GM12878 (cell line): ENCODE data around the gene TNFAIP3.

ENCODE experiments used
- CBX3 ChIP-seq: fragments of 200-600 bp; sonication (generic); IDR thresholded peaks from 2 replicates; pipeline ENCODE4 v1.6.1; 2016; ENCODE audit warnings: low read depth, borderline replicate concordance
- CEBPZ ChIP-seq: fragments of 150-350 bp; IDR thresholded peaks from 2 replicates; pipeline ENCODE4 v1.6.1; 2016; ENCODE audit warnings: low read depth, low read length
- CHD1 ChIP-seq: IDR thresholded peaks from 2 replicates; pipeline ENCODE4 v1.6.1; 2012; ENCODE audit warnings: low read depth, low read length, improper control_type of control experiment
- CREM ChIP-seq: IDR thresholded peaks from 2 replicates; pipeline ENCODE4 v1.6.1; 2014; ENCODE audit warnings: antibody characterized with exemption, low read depth
- CTCF ChIP-seq, 3 experiments: IDR thresholded peaks in 2 of 3; conservative IDR thresholded peaks in 1 of 3; 2 replicates each; pipeline ENCODE4 v1.5.1; 2011; ENCODE audit warnings: low read depth in 3 of 3, low read length in 3 of 3, mild to moderate bottlenecking in 3 of 3, control low read depth in 2 of 3, moderate library complexity in 2 of 3, inconsistent platforms in 1 of 3, mixed read lengths in 1 of 3; ENCODE audit not compliant: control insufficient read depth in 2 of 3, insufficient read depth in 1 of 3; ENCODE audit errors: extremely low read depth in 1 of 3
- EGR1 ChIP-seq, 2 experiments: IDR thresholded peaks; 1 replicate in 1 of 2; 2 replicates in 1 of 2; pipeline ENCODE4 v1.6.1; 2011 to 2012; ENCODE audit warnings: low read depth in 2 of 2, low read length in 2 of 2, borderline replicate concordance in 1 of 2, mild to moderate bottlenecking in 1 of 2, moderate library complexity in 1 of 2
- ETV6 ChIP-seq, 2 experiments: fragments of 450-650 bp in 1 of 2; IDR thresholded peaks in 1 of 2; conservative IDR thresholded peaks in 1 of 2; 2 replicates each; pipeline ENCODE4 v1.6.1; 2014; ENCODE audit warnings: antibody characterized with exemption in 1 of 2, borderline replicate concordance in 1 of 2, low read depth in 1 of 2, mild to moderate bottlenecking in 1 of 2, moderate library complexity in 1 of 2
- MYC ChIP-seq: IDR thresholded peaks from 2 replicates; pipeline ENCODE4 v1.6.1; 2011; ENCODE audit warnings: mild to moderate bottlenecking, low read length, moderate library complexity, inconsistent platforms; ENCODE audit not compliant: insufficient read depth, insufficient replicate concordance, insufficient read length, severe bottlenecking
- NRF1 ChIP-seq: conservative IDR thresholded peaks from 2 replicates; pipeline ENCODE4 v1.6.1; 2011; ENCODE audit warnings: mild to moderate bottlenecking, low read depth, low read length, improper control_type of control experiment
- POLR2A ChIP-seq: IDR thresholded peaks from 2 replicates; pipeline ENCODE4 v1.6.1; 2011; ENCODE audit warnings: low read depth, mild to moderate bottlenecking, low read length
- RELA ChIP-seq: fragments of 450-650 bp; IDR thresholded peaks from 2 replicates; pipeline ENCODE4 v1.8.0; 2014; ENCODE audit warnings: borderline replicate concordance; ENCODE audit not compliant: partially characterized antibody
- RFX5 ChIP-seq: IDR thresholded peaks from 2 replicates; pipeline ENCODE4 v1.6.1; 2011; ENCODE audit warnings: low read depth, low read length, improper control_type of control experiment
- SMC3 ChIP-seq: IDR thresholded peaks from 2 replicates; pipeline ENCODE4 v1.6.1; 2011; ENCODE audit warnings: low read length, improper control_type of control experiment, borderline replicate concordance
- TARDBP ChIP-seq: IDR thresholded peaks from 2 replicates; pipeline ENCODE4 v1.6.1; 2016; ENCODE audit warnings: borderline replicate concordance

- TF ChIP-seq CHD1: no peak
- no peak for TF ChIP-seq ETV6 (conservative IDR thresholded peaks at IDR 0.05 in 1 of 2, IDR thresholded peaks at IDR 0.05 in 1 of 2; ENCODE audit: borderline replicate concordance in 1 of 2, low read depth in 1 of 2)
- peak; percentile 10; the same call in 1 of the 2 replicates for TF ChIP-seq CREM
- TF ChIP-seq RELA: peak; percentile 31
- no peak for TF ChIP-seq EGR1 (IDR thresholded peaks at IDR 0.05; ENCODE audit: borderline replicate concordance in 1 of 2, low read depth in 2 of 2, low read length in 2 of 2)
- TF ChIP-seq MYC: no peak
- TF ChIP-seq NRF1: no peak
- peak; percentile 43 to 68 (median 53); a peak in 5 of 6 replicates for TF ChIP-seq CTCF (IDR thresholded peaks at IDR 0.05 in 2 of 3, conservative IDR thresholded peaks at IDR 0.05 in 1 of 3; ENCODE audit: control insufficient read depth in 2 of 3, extremely low read depth in 1 of 3, insufficient read depth in 1 of 3, low read depth in 3 of 3, low read length in 3 of 3)
- TF ChIP-seq SMC3: peak; percentile 41; the same call in 1 of the 2 replicates
- no peak for TF ChIP-seq TARDBP
- TF ChIP-seq CBX3: no peak
- no peak for TF ChIP-seq POLR2A
- TF ChIP-seq CEBPZ: no peak
- no peak for TF ChIP-seq RFX5
Measured at GRCh38 chr6:137868721-137869548, 1.9 kb downstream of the TNFAIP3 start.
